OCI-LY3 (cell line): ENCODE results near the gene GTF3C2.

ENCODE experiments used
- H2AFZ ChIP-seq: fragments of 200-600, 300-600 bp; shearing (Covaris generic); 2 replicates; pipeline ENCODE4 v1.6.0; 2014; ENCODE audit warnings: antibody characterized with exemption, low read depth, low read length
- H3K27ac ChIP-seq: fragments of 200-600, 300-600 bp; sonication (generic); 2 replicates; pipeline ENCODE4 v1.5.1; 2014; ENCODE audit warnings: mild to moderate bottlenecking, low read length, moderate library complexity, mixed read lengths
- H3K27me3 ChIP-seq: fragments of 200-600, 300-600 bp; sonication (generic); 2 replicates; pipeline ENCODE4 v1.6.1; 2014; ENCODE audit warnings: low read depth, low read length, mixed read lengths
- H3K36me3 ChIP-seq: fragments of 200-600, 300-600 bp; sonication (generic); replicated peaks from 2 replicates; pipeline ENCODE3; 2014; ENCODE audit warnings: low read depth, low read length, mixed read lengths
- H3K4me1 ChIP-seq: fragments of 300-600, 200-600 bp; sonication (generic); 2 replicates; pipeline ENCODE4 v1.6.1; 2014; ENCODE audit warnings: low read length, mixed read lengths
- H3K4me2 ChIP-seq: fragments of 200-600, 300-600 bp; sonication (generic); 2 replicates; pipeline ENCODE4 v1.6.1; 2014; ENCODE audit warnings: low read length, mixed read lengths
- H3K4me3 ChIP-seq: fragments of 300-600, 200-600 bp; sonication (generic); 2 replicates; pipeline ENCODE4 v1.5.1; 2014; ENCODE audit warnings: antibody characterized with exemption, mild to moderate bottlenecking, low read length, moderate library complexity
- H3K79me2 ChIP-seq: fragments of 300-600, 200-600 bp; shearing (Covaris generic); 2 replicates; pipeline ENCODE4 v1.6.1; 2014; ENCODE audit warnings: mild to moderate bottlenecking, low read length, mixed read lengths
- H3K9ac ChIP-seq: fragments of 300-600, 200-600 bp; shearing (Covaris generic); 2 replicates; pipeline ENCODE4 v1.6.0; 2014; ENCODE audit warnings: mild to moderate bottlenecking, low read length, moderate library complexity
- H3K9me3 ChIP-seq: fragments of 200-600, 300-600 bp; shearing (Covaris generic); 2 replicates; pipeline ENCODE4 v1.6.1; 2014; ENCODE audit warnings: low read length, mixed read lengths; ENCODE audit not compliant: insufficient read depth
- H4K20me1 ChIP-seq: fragments of 200-600, 300-600 bp; sonication (generic); 2 replicates; pipeline ENCODE4 v1.6.1; 2016; ENCODE audit warnings: low read length, mixed read lengths; ENCODE audit not compliant: insufficient read depth
- CTCF ChIP-seq: fragments of 200-600, 300-600 bp; sonication (generic); IDR thresholded peaks from 2 replicates; pipeline ENCODE4 v1.5.1; 2014; ENCODE audit warnings: antibody characterized with exemption, low read length, low read depth
- EZH2phosphoT487 ChIP-seq: fragments of 200-600 bp; shearing (Covaris generic); IDR thresholded peaks from 2 replicates; pipeline ENCODE4 v1.6.1; 2018; ENCODE audit warnings: antibody characterized with exemption, mixed run types, low read depth

The GTF3C2 gene

GRCh38 chr2:27351802-27352598, 4.6 kb downstream of the GTF3C2 start:
- Histone ChIP-seq H3K27ac (no peak overlapping the region), H3K4me2 (no peak overlapping the region), H3K4me1 (peaks cover 8% of the 10 kb centered on the region; the same call in 1 of the 2 replicates), H3K9ac (no peak overlapping the region), H3K79me2 (peaks cover 91% of the 10 kb centered on the region), H3K4me3 (no peak overlapping the region), H3K9me3 (no peaks in the 10 kb centered on the region), H2AFZ (no peak overlapping the region), H3K27me3 (no peaks in the 10 kb centered on the region), H3K36me3 (peaks cover 11% of the 10 kb centered on the region), H4K20me1 (peaks cover 17% of the 10 kb centered on the region; the same call in 1 of the 2 replicates)
- TF ChIP-seq CTCF = no peak
- no peak for TF ChIP-seq EZH2phosphoT487

- Histone ChIP-seq H3K36me3 (peaks cover 11% of the 10 kb centered on the region), H3K27me3 (no peaks in the 10 kb centered on the region), H3K4me1 (peaks cover 3% of the 10 kb centered on the region; the same call in 1 of the 2 replicates), H3K4me2 (no peak overlapping the region), H2AFZ (no peak overlapping the region), H3K4me3 (no peak overlapping the region), H3K79me2 (peaks cover 93% of the 10 kb centered on the region), H3K9me3 (no peaks in the 10 kb centered on the region), H3K9ac (no peak overlapping the region), H3K27ac (no peak overlapping the region), H4K20me1 (peaks cover 20% of the 10 kb centered on the region; the same call in 1 of the 2 replicates)
- TF ChIP-seq EZH2phosphoT487 (no peak), CTCF (no peak)
Observed at GRCh38 chr2:27350106-27350693, 6.4 kb downstream of the GTF3C2 start.

- Histone ChIP-seq H3K79me2 (peaks cover 88% of the 10 kb centered on the region), H3K9ac (no peak overlapping the region), H3K27me3 (no peaks in the 10 kb centered on the region), H3K4me1 (no peaks in the 10 kb centered on the region), H3K36me3 (peaks cover 22% of the 10 kb centered on the region), H2AFZ (no peak overlapping the region), H3K4me3 (no peak overlapping the region), H4K20me1 (peaks cover 26% of the 10 kb centered on the region), H3K4me2 (no peak overlapping the region), H3K9me3 (no peaks in the 10 kb centered on the region), H3K27ac (no peak overlapping the region)
- TF ChIP-seq CTCF (no peak), EZH2phosphoT487 (no peak)
Observed at GRCh38 chr2:27347641-27348040, 8.9 kb downstream of the GTF3C2 start.

GRCh38 chr2:27336173-27336572, 20.4 kb downstream of the GTF3C2 start:
- Histone ChIP-seq H3K9ac (no peak overlapping the region), H3K27ac (no peak overlapping the region), H3K4me1 (no peaks in the 10 kb centered on the region), H3K79me2 (no peaks in the 10 kb centered on the region), H3K27me3 (no peaks in the 10 kb centered on the region), H3K36me3 (peaks cover 55% of the 10 kb centered on the region), H3K4me3 (no peak overlapping the region), H3K4me2 (no peak overlapping the region), H4K20me1 (no peaks in the 10 kb centered on the region), H3K9me3 (no peaks in the 10 kb centered on the region), H2AFZ (no peak overlapping the region)
- no peak for TF ChIP-seq EZH2phosphoT487
- no peak for TF ChIP-seq CTCF
